Eye (tissue), 1 donor: ENCODE results near the gene GMPR2.

Experiments
- DNase-seq: peaks from one replicate; pipeline ENCODE4 v3.0.0-alpha.2; 2015

GMPR2 gene

DNA sequence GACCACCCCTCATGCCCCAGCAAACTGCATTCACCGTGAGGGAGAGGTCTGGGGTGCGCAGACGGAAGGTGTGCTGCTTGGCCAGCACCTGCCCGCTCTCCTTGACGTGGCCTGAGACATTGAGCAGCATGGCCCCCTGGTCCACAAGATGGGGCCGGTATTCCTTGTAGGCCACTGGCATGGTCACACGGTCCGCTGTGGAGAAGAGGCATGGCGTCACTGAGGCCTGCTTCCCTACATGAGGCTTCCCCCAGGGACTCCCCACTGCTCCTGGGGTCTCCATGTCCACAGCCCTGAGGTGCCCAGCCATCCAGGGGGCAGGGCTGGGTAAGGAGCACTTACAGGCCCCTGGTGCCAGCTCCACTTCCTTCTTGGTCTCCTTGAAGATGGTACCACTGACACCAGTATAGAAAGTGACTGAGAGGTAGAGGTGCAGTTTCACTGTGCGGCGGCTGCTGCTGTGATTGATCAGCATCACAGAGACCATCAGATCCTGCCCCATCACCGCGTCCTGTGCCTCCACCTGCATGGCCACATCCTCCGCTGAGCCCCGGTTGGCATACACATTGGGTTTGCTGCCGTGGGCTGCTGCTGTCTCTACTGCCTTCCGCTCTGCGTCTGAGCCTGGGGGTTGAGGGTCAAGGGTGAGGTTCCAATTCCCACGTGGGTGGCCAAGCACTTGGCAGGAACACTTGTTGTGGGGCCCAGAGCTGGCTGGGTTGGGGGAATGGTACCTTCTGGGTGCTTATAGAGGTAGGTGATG lies 22.1 kb downstream of the GMPR2 start:
- no peak for DNase-seq

DNA sequence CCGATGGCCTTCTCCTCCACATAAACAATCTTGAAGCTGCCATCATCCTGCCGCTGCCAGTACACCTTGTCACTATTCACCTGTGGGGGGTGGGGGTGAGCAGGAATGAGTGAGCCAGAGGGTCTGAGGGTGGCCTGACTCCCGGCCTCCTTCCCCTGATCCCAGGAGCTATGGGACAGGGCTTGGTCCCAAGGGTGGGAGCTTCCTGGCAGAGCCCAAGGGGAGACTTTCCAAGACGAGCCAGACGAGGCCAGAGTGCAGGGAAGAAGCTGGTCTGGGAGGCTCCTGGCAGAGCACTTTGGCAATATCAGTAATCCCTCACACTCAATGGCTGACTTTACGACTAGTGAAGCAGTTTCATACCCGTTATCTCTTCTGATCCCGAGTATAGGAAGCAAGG lies 22.7 kb downstream of the GMPR2 start:
- DNase-seq: no peak

DNA sequence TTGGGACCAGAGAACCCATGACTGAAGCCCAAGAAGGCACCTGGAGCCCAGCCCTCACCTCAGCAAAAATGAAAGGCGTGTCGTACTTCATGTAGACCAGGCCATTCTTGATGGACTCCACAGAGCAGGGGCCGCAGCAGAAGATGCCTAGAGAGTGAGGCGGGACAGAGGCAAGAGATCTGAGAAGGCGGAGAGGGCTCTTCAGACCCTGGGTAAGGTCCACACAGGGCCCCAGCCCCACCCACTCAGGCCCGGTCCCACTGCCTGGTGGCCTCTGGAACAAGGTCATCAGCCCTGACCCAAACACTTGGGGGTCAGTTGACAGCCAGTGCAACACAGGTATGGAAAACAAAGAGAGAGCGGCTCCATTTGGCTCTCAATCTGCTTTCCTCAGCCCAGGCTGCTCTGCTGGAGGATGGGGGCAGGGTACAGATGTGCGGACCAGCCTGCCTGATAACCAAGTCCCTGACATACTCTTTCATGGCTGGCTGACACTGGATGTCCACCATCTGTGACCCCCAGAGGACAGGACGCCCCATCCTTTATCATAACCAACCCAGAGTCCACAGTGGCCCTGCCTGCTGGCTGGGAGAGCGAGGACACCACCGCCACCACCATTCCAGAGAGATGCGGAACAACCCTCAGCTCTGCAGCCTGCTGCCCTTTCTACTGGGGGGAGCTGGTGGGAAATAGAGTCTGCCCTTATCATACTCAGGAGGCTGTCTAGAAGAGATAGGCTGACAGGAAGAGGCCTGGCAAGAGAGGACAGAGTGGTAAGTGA lies 23.4 kb downstream of the GMPR2 start:
- DNase-seq: no peak

DNA sequence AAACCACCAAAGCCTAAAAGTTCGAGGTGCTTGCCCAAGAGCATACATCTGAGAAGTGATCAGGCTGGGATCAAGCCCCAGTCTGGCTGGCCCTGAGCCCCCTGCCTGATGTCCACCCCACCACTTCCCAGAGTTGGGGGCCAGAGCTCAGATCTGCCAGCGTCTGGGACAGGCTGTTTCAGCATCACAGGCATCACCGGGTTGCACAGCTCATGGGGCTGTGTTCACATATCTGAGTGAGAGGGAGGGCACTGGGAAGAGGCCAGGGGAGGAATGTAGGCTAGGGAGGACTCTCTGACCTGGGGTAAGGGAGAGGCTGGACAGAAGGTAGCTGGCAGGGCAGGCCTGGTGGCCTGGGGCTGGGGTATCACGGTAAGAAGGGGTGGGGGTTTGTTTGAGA lies 24.2 kb downstream of the GMPR2 start:
- no peak for DNase-seq

DNA sequence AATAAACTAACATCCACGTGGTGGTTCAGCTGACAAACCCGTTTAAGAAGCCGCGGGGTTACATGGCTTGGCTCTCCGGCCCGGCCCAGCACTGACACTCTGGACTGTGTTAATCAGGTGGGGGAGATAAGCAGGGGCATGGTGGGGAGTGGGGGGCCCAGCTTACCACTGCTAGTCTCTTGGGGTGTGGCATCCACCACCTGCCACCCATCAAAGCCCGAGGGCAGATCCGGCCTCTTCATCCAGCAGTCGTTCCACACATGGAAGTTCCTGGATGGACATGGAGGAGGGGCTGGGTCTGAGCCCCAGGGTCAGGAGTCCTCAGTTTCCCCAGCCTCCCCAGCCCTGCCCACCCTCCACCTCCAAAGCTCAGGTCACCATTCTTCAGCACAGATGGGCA lies 25.4 kb downstream of the GMPR2 start:
- DNase-seq: no peak

DNA sequence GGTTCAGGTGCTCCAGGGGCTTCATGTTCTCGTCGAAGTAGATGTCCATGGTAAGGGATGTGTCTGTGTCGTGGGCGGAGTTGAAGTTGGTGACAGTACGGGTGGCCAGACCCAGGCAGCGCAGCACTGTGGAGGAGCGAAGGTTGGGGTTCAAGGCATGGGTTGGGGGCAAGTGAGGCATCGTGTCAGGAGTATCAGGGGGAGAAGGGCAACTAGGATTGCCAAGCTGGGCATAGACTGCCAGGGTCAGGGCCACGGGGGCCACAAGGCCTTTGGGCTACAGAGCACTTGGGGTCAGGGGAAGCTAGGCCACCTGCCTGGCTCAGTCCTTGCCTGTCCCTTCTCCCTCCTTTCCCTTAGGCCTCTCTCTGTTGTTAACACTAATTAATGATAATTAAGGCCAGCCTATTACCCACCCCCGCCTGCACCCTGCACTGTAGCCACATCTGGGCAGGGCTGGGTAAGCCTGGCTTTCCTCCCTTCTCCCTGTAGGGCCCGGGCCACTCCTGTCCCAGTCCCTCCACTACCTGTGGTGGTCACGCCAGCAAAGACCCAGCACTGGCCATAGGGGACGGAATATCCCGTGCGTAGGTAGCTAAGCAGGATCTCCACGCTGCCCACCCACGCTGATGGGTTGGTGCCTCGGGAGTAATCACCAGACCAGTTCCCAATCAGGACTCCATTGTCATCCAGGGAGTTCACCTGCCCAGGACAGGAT lies 26.0 kb downstream of the GMPR2 start:
- no peak for DNase-seq

DNA sequence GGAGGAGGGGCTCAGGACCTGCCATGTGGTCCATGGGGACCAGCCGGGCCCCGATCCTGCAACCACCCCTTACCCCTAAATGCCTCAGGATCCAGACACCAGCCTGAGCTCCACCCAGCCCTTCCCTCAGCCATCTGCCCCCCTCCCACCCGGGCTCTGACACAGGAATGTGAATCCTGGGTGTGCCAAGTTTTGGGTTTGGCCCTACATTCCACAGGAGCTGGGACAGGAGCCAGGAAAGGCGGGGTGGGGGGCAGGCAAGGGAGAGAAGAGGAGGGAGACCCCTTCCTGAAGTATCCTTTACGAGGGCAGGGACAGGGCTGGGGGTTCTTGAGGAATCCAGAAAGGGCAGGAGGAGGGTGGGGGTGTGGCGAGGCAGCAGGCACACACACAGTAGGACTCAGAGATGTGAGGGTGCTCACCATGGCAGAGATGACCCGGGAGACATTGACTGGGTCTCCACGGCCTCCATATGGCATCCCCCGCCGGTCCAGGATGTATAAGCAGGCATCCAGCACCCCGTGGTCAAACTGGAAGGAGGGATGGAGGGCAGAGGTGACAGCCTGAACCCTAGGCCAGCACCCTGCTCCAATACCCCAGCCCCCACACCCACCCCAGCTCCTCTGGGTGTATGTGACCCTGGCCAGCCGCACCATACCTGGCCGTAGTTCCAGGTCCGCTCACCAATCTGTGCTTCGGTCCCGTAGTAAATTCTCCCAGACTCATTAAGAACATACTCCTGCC lies 26.7 kb downstream of the GMPR2 start:
- DNase-seq: peak; percentile 72

DNA sequence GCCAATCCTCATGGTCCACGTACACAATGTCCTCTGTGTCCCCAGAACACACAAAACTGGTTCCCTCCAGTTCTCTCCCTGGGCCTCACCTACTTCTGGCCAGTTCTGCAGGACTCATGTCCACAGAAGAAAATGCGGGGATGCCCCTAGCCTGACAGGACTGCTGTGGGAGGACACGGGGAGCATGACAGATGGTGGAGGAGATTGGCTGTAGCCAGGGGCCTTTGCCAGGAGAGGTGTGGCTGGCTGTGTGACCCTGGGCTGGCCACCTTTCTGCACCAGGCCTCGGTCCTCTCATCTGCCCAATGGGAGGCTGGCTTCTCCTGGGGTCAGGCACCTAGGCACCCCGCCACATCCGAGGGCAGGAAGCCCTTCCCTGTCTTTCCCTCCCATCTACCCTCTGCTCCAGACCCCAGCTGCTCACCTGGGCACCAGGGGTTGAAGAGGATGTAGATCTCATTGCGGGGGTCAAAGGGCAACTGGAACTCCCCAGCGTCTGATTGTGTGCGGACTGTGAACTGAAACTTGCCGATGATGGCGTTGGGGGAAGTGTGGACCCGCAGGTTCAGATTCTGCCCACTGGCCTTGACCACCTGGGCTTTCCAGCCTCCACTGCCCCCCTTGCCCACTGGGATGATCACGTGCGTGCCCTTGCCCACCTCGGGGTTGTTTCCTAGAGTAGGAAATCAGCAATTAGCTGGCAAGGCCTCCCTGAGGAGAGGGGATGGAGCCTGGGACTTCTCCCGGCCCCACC lies 27.5 kb downstream of the GMPR2 start:
- DNase-seq: no peak

DNA sequence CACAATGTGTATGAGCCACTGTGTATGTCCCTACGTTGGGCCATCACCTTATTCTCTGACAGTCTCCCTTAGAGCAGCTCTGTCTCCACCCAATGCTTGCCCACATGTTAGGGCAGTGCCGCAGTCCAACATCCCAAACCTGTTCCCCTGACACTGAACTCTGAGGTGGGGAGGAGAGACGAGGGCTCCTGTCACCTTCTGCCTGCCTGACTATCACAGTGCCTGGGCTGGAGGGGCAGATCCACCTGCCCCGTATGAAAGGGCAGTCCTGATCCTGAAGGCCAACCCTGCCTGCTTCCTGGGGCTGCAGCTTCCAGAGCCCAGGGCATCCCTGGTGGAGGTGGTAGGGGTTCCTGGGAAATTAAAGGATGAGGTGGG lies 28.0 kb downstream of the GMPR2 start:
- DNase-seq: no peak

DNA sequence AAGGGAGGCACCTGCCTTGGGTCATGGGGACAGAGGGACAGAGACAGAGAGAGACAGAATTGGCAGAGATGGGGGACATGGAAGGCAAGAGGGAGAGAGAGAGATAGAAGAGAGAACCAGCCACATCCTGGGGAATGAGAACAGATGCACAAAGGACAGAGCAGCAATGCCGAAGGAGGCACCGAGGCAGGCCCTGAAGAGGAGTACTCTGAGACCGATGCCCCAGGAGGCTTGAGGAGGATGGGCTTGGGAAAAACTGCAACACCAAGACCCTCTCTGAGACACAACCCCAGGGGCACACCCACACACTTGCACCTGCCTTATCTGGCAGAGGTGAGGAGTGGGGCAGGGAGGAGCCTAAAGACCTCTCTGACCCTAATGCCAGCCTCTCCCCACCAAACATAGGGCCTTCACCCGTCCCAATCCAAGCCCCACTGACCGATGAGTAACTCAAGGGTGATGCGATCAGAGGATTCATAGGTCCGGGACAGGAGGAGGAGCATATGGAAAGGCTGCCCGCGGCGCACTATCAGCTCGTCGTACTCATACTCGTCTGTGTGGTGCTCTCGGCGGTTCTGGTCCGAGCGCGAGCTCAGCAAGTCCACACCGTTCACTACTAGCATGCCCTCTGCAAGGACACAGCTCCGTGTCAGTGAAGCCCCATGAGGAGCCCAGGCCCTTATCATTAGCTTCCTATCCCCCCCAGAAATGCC lies 28.7 kb downstream of the GMPR2 start:
- no peak for DNase-seq

DNA sequence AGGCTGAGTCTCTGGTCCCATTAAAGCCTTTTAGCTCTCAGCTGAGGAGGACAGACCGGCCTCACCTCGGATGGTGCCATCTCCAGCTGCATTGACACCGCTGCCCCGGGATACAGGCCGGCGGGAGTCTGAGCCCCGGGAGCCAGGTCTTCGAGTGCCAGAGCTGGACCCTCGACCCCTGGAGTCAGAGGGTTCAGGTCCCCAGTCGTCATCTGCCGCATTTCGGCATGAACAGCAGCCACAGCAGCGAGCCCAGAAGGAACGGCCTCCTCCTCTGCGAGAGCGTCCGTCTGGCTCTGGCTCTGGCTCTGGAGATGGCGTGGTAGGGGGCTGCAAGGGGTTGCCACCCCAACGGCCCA lies 29.2 kb downstream of the GMPR2 start:
- DNase-seq: no peak

DNA sequence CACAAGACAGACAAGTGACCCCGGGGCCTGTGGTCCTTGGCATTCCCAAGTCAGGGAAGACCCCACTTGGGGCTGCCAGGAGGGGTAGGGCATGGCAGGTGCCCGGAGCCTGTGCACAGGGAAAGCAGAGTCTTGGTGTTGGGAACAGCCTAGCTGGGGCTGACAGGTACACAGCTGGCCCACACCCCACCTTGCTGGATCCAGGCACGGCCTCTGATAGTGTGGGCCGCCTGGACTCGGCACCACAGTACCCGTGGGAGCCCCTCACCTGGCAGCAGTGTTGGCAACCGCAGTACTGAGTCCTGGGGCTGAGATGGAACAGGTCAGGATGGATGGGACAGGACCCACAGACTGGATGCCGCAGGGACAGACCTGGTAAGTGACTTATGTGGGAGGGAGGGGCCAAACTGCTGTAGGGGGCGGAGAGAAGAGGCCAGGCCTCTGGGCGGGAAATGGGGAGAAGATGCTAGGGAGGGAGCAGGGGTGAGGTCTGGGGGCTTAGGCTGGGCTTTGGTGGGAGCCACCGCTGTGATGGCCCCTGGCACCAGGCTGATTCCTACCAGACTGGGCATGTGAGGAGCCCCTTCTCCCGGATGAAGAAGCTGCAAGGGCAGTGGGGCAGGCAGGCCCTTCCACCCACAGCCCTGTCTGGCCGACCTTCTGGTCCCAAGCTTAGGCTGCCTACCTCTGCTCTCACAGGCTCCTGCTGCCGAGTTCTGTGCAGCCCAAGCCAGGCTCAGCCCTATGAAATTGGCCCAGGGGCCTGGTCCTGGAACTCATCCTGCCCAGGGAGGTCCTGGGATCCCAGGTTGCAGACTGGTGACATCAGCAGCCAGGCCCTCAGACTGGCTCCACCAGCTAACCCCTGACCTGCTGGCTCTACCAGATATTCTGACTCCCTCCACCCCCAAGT lies 30.3 kb downstream of the GMPR2 start, which contains the start of gene TGM1:
TSS of gene TGM1 (minus strand) at position 357 of the 913 bp plus-strand sequence. CDS start 825 bp downstream, outside the sequence.
- DNase-seq: no peak

DNA sequence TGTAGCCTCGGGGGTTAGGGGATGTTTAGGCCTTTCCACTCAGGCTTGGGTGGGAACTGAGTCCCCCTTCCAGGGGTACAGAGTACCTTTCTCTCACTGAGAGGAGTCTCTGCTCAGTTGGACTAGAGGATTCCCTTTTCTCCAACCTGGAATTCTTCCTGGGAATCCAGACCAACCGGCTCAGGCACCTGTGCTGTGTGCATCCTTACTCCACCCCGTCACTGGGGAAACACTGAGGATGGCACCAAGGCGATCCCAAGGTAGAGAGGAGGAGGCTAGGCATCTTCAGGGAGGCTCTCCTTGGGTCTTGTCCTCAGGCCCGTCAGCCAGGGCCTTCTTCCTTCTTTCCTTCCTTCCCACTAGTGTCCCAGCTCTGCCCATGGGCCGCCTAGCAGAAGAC lies 31.1 kb downstream of the GMPR2 start:
- DNase-seq: no peak

DNA sequence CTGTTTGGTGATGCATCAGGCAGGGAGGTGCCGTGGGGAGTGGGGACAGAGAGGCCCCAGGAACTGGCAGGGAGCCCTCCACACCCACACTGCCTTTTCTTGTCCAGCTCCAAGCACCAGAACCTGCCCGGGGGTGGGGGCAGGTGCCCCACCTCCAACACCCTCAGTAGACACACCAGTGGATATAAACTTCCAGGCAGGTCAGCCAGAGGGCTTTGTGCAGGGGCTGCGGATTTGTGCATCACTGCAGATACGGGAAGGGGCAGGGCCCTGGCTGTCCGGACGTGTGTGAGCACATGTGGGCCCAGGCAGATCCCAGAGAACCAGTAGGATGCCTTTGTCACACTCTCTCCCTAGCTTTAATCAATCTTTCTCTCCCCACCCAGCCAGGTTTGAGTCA lies 31.6 kb downstream of the GMPR2 start:
- DNase-seq: no peak

DNA sequence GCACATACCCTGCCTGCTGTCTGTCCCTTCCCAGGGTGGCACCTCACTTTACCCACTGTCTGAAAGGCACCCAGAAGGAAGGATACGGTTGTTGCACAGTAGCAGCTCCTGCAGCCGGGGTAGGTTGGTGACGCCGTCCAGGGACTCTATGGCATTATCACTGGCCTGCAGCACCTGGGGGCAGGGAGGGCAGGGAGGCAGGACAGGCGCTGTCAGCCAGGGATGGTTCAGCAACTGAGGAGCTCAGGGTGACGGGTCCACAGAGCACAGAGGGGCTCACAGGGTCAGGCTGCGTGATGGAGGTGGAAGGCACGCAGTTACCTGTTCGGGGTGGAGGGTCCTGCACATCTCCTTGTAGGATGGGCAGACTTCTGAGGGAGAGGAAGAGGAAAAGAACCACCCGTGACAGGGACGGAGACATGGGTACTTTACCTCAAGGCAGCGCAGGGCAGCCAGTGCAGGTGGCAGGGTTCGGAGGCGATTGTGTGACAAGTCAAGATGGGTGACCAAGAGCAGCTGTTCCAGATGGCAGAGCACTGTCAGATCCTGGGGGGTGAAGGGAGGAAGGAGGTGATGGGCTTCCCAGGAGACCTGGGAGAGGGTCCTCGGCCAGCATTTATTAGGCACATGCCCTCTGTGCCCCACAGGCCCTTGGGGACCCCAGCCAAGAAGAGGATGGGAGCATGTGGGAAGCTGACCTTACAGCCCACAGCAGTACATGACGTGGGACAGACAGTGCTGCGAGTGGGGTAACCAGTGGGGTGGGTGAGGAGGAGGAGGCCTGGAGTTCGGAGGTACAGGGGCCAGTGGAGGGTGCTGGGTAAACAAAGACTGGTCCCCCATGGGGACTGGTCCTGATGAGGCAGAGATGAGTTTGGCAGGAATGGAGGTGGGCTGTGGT lies 33.9 kb downstream of the GMPR2 start:
- DNase-seq: no peak

DNA sequence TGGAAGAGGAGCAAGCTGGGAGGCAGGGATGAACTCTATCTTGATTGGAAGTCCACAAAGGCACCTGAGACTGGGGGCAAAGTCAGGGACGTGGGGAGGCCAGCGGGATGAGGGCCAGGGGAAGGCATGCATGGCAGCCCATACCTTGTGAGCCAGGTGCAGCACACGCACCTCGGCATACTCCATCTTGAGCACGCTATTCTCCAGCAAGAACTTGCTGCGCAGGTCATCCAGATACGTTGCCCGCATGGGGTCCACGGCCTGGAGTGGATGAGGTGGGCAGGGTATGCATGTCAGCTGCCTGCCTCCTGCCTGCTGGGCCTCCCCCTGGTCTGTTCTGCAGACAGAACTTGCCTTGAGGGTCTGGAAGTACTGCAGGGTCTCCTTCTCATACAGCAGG lies 34.8 kb downstream of the GMPR2 start:
- DNase-seq: no peak

DNA sequence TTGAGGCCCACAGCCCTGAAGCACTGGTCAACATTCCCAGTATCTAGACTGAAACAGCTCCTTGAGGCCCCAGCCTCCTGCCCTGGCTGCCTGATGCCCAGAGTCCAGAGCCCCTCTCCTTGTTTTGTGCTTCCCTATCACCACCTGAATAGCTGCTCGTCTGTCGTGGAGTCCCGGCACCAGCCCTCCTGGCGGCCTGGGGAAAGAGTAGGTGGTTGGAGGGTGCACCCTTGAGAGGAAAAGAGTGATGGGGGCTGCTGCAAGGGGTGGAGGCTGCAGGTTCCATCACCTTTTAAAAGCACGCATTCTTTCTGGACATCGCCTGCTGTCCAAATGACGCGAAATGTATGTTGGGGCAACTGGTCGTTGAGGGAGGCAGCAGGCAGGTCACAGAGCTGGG lies 35.5 kb downstream of the GMPR2 start:
- DNase-seq: no peak

DNA sequence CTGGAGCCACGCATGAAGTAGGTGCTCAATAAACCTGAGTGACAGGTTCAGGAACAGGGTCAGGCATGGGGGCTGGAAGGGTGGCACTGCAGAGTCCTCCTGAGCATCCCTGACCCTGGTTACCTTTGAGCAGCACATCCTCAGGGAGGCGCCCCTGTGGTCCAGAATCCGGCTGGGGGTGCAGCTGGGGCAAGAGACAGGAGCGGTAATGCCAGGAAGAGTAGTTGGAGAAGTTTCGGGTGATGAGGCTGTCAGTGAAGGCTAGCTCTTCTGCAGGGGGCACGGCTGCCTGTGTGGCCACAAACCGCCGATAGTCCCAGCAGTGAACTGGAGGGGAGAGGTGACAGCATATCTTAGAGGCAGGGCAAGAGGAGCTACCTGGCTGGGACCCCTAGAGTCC lies 36.6 kb downstream of the GMPR2 start:
- DNase-seq: no peak

DNA sequence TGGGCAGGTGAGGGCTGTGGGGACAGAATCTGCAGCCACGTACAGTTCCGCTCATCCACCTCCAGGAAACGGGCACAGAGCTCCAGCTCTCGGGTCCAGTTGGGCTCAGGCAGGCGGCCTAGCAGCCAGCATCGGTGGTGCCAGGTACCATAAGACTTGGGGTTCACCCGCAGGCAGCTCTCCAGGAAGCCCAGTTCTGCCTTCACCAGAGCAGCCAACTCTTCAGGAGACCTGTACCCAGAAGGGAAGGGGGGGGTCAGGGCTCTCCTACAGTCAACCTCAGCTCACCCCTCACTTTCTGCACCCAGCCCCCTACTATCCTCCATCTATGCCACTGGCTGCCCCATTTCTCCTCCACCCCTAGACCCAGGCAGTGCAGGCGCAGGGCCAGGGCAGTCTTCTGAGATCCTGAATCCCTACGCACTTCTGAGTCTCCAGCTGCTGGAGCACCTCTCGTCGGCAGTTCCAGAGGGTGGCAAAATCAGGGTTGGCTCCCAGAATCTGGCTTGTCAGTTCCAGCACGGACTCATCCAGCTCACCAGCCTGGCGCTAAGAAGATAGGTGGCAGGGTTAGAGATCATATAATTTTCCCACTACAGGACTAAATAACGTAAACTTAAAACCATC lies 37.3 kb downstream of the GMPR2 start:
- no peak for DNase-seq
